ENCODE measurements around the gene WAPL. TPM values are rescaled to one million over a fixed set of nuclear protein-coding genes. Genes with fewer than 3 reads are reported as not detected.
A peak's percentile ranks its signal among the peaks of the same experiment; 100 is the strongest.

The WAPL gene
- polyA plus RNA-seq, 3 donors, result 17.8 to 26.5 (median 18.3) TPM

DNA sequence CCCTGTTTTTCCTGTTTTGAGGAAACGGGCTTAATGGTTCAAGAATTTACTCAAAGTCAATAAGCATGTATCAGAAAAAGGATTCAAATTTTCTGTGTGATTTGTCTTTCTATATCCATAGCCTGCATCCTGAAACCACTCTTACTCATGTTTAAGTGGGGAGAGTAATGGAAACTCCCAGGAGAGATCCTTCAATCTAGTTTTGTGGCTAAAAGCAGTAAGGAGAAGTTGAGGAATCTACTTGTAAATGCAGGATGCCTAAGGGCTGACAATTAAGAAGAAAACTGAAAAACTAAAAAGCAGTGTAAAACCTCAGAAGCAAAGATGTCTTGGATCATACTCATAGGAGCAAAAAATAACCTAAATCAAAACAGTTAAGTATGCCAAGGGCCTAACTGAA, 86.9 kb downstream of the WAPL start:
- H3K27me3 Mint-ChIP-seq (ENCODE audit: low read depth in 3 of 3), result peaks cover 0 to 2% (median 2%) of the 10 kb centered on the region in 3 donors
- H3K9ac ChIP-seq (ENCODE audit: insufficient read depth, low read length, poor library complexity, severe bottlenecking), result no peak overlapping the region
- intact Hi-C loops (cut with micrococcal nuclease), result no loop called here
- WGBS (ENCODE audit: insufficient coverage), result no CpG with 5 or more reads among the region's 1 CpG
- H4K20me1 ChIP-seq (ENCODE audit: insufficient read depth, low read length), result peaks cover 5% of the 10 kb centered on the region
- no peak overlapping the region for H2AFZ ChIP-seq (ENCODE audit: insufficient read depth, low read depth, low read length, poor library complexity, severe bottlenecking)
- peaks cover 4% of the 10 kb centered on the region for H3K79me2 ChIP-seq (ENCODE audit: insufficient read depth, low read length)
- TF ChIP-seq, protein P1, sequence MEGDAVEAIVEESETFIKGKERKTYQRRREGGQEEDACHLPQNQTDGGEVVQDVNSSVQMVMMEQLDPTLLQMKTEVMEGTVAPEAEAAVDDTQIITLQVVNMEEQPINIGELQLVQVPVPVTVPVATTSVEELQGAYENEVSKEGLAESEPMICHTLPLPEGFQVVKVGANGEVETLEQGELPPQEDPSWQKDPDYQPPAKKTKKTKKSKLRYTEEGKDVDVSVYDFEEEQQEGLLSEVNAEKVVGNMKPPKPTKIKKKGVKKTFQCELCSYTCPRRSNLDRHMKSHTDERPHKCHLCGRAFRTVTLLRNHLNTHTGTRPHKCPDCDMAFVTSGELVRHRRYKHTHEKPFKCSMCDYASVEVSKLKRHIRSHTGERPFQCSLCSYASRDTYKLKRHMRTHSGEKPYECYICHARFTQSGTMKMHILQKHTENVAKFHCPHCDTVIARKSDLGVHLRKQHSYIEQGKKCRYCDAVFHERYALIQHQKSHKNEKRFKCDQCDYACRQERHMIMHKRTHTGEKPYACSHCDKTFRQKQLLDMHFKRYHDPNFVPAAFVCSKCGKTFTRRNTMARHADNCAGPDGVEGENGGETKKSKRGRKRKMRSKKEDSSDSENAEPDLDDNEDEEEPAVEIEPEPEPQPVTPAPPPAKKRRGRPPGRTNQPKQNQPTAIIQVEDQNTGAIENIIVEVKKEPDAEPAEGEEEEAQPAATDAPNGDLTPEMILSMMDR (IDR thresholded peaks at IDR 0.05), result no peak
- H3K4me3 ChIP-seq (replicated peaks in 1 of 3; ENCODE audit: low read depth in 2 of 3, low read length in 3 of 3), result no peak overlapping the region
- H3K9me3 Mint-ChIP-seq, result no peaks in the 10 kb centered on the region
- DNase-seq, result no peak
- peaks cover 13% of the 10 kb centered on the region for H3K4me1 Mint-ChIP-seq
- peaks cover 41 to 47% of the 10 kb centered on the region in 2 donors for H3K36me3 Mint-ChIP-seq
- H3K9me3 ChIP-seq (replicated peaks in 1 of 2; ENCODE audit: control insufficient read depth in 1 of 2, insufficient read depth in 1 of 2, low read length in 2 of 2), result no peaks in the 10 kb centered on the region
- H3K4me3 Mint-ChIP-seq, result no peak overlapping the region
- peak overlapping the region in 1 of 7 donors; percentile 6 for H3K27ac Mint-ChIP-seq
- peaks cover 41 to 53% of the 10 kb centered on the region in 2 donors for H3K36me3 ChIP-seq (replicated peaks in 1 of 2; ENCODE audit: control insufficient read depth in 1 of 2, insufficient read depth in 2 of 2, low read length in 2 of 2)
- H3K4me1 ChIP-seq (ENCODE audit: control insufficient read depth in 1 of 2, insufficient read depth in 2 of 2, low read length in 2 of 2), result peaks cover 8 to 9% of the 10 kb centered on the region in 2 donors
- no peaks in the 10 kb centered on the region for H3K27me3 ChIP-seq (ENCODE audit: control insufficient read depth in 2 of 2, insufficient read depth in 2 of 2, low read length in 2 of 2)
- no peak overlapping the region for H3K27ac ChIP-seq (ENCODE audit: low read depth in 1 of 2, low read length in 2 of 2)
- H3K4me2 ChIP-seq (replicated peaks; ENCODE audit: extremely low read depth, low read length, poor library complexity, severe bottlenecking), result no peak overlapping the region

DNA sequence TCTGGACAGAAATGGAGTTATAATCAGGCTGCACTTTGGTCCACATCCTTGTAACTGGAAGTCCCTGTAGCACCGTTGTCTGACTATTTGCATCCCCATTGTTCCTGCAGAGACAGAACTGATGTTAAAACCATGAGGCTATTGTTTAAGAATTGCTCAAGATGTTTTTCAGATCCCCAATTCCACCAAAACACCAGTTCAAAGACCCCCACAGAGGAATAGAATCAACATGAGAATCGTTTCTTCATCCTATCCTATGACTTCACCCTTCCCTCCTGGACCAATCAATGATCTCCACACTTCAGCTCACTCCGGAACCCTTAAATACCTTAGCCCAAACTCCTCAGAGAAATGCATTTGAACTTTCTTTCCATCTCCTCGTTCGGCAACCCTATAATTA, 97.9 kb downstream of the WAPL start:
- WGBS (ENCODE audit: insufficient coverage), result 91% methylated on average over 5 of the region's 5 CpGs

More for the DNA sequence above, 97.9 kb downstream of the WAPL start:
- no peak overlapping the region for H3K4me2 ChIP-seq (replicated peaks; ENCODE audit: extremely low read depth, low read length, poor library complexity, severe bottlenecking)
- no peak overlapping the region for H3K9ac ChIP-seq (ENCODE audit: insufficient read depth, low read length, poor library complexity, severe bottlenecking)
- no peaks in the 10 kb centered on the region for H3K79me2 ChIP-seq (ENCODE audit: insufficient read depth, low read length)
- Mint-ChIP-seq H3K36me3 (no peaks in the 10 kb centered on the region), H3K4me1 (no peaks in the 10 kb centered on the region), H3K4me3 (no peak overlapping the region), H3K9me3 (no peaks in the 10 kb centered on the region), H3K27me3 (ENCODE audit: low read depth in 3 of 3) (peaks cover 0 to 6% (median 2%) of the 10 kb centered on the region in 3 donors), H3K27ac (no peak overlapping the region)
- no peaks in the 10 kb centered on the region for H3K4me1 ChIP-seq (ENCODE audit: control insufficient read depth in 1 of 2, insufficient read depth in 2 of 2, low read length in 2 of 2)
- TF ChIP-seq, protein P1 (IDR thresholded peaks at IDR 0.05), result no peak
- no peaks in the 10 kb centered on the region for H4K20me1 ChIP-seq (ENCODE audit: insufficient read depth, low read length)
- H3K36me3 ChIP-seq (replicated peaks in 1 of 2; ENCODE audit: control insufficient read depth in 1 of 2, insufficient read depth in 2 of 2, low read length in 2 of 2), result no peaks in the 10 kb centered on the region
- intact Hi-C loops (cut with micrococcal nuclease), result no loop called here
- no peaks in the 10 kb centered on the region for H3K9me3 ChIP-seq (replicated peaks in 1 of 2; ENCODE audit: control insufficient read depth in 1 of 2, insufficient read depth in 1 of 2, low read length in 2 of 2)
- H3K27ac ChIP-seq (ENCODE audit: low read depth in 1 of 2, low read length in 2 of 2), result no peak overlapping the region
- DNase-seq, result no peak
- no peak overlapping the region for H2AFZ ChIP-seq (ENCODE audit: insufficient read depth, low read depth, low read length, poor library complexity, severe bottlenecking)
- H3K27me3 ChIP-seq (ENCODE audit: control insufficient read depth in 2 of 2, insufficient read depth in 2 of 2, low read length in 2 of 2), result no peaks in the 10 kb centered on the region
- H3K4me3 ChIP-seq (replicated peaks in 1 of 3; ENCODE audit: low read depth in 2 of 3, low read length in 3 of 3), result no peak overlapping the region

All from CD14-positive monocyte (primary cell).